Brain pericyte (primary cell): ENCODE results near the gene DYTN.

Experiments
- DNase-seq: peaks from one replicate; pipeline ENCODE4 v3.0.0-alpha.2; 2012; ENCODE audit warnings: low read depth, low spot score

The DYTN gene

GRCh38 chr2:206614811-206615210 is 103.4 kb downstream of the DYTN start:
- DNase-seq, result no peak

GRCh38 chr2:206611736-206612135 is 106.5 kb downstream of the DYTN start:
- DNase-seq, result no peak

GRCh38 chr2:206611191-206611590 is 107.0 kb downstream of the DYTN start:
- DNase-seq, result no peak

GRCh38 chr2:206610451-206610850 is 107.7 kb downstream of the DYTN start:
- no peak for DNase-seq

- no peak for DNase-seq
These were observed 115.0 kb downstream of the DYTN start for GRCh38 chr2:206603243-206603642.
